NCI-H2029 treated with DMSO at 0.1 percent for 48 hours (cell line): ENCODE results near the gene ME3.

Source experiments
- DNase-seq: peaks from one replicate; lab custom pipeline; 2025; lab: John Stamatoyannopoulos, UW

The ME3 gene

DNA sequence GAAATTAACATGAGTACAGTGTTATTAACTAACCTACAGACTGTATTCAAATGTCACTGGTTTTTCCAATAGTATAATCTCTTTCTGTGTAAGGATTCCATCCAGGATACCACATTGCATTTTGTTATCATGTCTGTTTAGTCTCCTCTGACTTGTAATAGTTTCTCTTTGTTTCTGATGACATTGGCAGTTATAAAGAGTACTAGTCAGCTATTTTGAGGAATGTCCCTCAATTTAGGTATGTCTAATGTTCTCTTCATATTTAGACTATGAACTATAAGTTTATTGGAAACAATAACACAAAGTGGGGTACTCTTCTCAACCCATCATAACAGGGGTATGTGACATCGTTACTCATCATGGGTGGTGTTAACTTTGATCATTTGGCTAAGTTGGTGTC is 20.3 kb upstream of the ME3 start:
- DNase-seq: no peak

DNA sequence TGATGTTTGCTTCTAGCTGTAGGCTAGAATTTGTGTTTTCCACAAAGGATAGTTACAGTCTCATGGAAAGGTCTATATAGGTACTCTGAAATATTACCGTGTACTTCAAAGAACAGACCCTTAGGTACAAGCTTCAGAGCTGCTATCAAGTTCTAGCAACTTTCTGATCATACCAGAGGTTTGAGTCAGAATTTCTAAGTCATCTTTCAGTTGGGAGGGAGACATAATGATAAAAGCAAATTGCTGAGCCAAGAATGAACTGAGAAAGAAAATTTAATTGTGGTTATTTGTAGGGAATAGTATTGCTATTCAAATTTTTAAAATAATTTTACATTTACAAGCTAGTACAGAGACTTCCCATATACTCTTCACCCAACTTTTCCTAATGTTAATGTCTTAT is 19.9 kb upstream of the ME3 start:
- no peak for DNase-seq

DNA sequence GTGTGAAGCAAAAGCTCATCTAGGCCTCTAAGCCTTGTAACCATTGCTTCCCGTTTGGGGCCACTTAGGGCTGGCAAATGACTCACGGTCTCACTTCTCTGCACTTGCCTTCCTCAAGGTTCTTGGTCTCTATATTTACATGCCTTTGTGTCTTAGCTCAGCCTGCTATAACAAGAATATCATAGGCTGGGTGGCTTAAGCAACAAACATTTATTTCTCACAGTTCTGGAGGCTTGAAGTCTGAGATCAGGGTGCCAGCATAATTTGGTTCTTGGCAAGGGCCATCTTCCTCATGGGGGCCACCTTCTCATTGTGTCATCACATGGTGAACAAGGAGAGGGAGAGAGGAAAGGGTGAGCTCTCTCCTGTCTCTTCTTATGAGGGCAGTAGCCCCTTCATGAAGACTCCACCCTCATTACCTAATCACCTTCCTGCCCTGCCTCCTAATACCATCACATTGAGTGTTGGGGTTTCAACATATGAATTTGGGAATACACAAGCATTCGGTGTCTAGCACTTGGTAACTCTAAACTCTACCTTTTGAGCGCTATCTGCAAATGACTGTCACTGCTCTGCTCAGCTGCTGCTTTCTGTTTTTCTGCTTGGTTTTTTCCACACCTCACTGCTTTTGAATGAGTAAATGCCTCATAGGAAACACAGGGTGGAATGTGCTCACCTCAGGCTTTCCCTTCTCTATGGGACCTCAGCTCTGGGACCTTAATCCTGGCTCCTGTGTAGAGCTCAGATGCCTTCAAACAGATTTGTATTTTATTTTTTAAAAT is 16.2 kb upstream of the ME3 start:
- no peak for DNase-seq

DNA sequence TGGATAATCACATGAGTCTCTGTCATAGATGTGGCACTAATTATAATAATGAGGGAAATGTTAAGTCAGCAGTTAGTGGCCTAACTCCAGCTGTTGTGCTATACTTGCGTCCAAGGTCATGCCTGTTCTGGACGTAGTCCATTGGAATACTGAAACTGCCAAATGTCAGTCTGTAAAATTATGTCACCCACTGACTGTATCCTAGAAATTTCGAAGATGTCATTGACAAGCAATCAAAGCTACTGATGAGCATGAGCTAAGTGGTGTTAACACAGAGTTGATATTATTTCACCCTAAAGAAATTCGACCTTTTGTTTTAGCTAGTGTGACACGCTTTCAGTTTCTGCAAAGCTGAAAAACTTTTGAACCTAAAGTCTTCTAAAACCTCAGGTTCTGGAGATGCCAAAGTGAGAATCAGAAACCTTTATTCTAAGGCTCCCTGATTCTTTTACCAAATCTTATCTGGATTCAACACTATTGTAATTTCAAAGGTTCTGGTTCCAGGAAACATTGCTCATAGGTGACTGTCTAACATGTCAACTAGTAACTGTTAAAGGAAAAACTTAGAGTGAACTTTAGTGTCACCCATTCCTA is 14.9 kb upstream of the ME3 start:
- no peak for DNase-seq

DNA sequence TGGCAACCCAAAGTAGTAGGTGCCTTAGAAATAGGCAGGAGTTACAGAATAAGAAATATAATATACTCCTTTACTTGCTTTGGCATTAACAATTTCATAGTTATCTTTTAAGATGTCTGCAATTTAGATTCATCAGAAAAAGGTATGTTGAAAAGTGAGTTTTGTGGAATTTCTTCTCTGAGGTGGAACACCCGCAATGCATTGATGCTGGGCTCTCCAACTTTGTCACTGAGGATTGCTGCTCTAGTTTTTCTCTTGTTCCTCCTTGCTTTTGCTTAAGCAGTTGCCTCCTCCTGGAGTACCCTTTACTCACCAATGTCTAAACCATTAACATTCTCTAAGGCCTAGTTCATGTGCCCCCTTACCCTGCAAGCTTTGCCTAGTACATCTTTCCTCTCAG is 14.1 kb upstream of the ME3 start:
- no peak for DNase-seq

DNA sequence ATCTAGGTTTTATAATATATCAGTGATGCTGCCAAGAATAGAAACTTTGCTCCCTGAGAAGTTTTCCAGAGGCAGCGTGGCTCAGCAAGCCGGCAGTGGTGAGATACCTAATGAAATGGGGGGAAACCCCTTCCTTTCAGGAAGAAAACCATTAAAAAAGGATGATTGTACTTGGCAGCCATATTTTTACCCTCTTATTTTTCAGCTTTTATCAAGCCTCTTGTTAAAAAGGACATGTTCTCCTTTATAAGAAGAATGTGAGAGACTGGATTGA is 9.0 kb upstream of the ME3 start:
- DNase-seq: no peak

DNA sequence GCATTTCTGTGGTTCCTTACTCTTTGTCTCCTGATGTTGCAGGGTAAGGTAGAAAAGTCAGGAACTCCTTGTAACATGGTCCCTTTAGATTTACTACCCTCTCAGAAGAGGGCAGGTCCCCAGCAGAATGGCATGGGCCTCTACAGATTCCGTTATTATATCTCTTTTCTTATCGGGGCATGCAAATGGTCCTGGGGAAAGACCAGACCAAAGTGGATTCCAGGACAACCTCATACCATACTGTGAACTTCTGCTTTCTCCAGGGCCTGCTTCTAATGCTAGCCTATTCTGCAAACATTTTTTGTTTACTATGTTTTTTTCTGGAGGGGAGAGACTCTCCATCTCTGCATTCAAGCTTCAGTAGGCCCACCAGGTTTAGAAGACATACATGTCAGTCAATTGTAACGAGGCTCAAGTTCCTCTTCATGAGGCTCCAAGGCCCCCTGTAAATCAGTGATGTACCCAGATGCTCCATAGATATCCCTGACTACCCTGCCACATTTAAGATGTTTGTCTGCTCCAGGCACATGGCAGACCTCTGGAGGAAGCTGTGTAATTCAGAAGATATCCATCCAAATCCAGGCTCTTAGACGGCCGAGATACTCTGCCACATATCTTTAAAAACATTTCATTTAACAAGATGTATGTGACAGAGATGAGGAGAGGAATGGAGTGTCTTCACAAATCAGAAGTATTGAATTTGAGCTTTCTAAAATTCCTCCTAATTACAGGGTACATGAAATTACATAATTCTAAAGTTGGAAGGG is 8.5 kb upstream of the ME3 start:
- no peak for DNase-seq

DNA sequence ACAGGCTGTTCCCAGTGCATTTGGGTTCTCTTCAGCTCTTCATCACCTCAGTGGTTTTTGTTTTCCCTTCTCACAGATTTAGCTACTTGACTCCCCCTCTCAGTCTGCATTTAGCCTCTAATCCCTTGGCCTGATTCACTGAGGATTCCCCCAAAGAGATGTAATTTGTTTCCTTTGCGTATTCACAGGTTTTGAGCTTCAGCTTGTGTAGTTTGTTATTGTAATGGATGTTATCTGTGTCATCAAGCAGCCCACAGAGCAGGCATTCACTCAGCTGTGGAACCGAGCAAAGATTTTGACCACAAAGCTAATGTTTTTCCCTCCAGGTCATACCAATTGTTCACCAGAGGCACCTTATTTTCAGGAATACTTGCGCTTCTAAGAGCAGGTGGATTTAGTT is 6.4 kb upstream of the ME3 start:
- DNase-seq: no peak

DNA sequence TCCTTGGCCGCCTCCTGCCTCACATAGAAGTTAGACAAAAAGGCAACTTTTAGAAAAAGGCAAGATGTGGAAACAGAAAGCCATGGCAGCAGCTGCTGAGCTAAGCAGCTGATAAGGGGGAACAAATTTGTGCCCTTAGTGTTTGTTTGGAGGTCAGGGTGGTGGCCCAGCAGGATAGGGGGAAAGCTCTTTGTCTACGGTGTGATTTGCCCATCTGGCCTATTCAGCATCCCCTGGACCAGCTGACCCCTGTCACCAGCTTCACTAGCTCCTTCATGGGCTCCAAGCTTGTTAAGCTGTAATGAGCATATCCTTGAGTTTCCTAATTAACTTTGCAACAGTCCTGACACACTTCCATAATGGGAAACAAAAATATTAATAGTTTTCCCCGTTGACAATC is 5.9 kb upstream of the ME3 start:
- no peak for DNase-seq

DNA sequence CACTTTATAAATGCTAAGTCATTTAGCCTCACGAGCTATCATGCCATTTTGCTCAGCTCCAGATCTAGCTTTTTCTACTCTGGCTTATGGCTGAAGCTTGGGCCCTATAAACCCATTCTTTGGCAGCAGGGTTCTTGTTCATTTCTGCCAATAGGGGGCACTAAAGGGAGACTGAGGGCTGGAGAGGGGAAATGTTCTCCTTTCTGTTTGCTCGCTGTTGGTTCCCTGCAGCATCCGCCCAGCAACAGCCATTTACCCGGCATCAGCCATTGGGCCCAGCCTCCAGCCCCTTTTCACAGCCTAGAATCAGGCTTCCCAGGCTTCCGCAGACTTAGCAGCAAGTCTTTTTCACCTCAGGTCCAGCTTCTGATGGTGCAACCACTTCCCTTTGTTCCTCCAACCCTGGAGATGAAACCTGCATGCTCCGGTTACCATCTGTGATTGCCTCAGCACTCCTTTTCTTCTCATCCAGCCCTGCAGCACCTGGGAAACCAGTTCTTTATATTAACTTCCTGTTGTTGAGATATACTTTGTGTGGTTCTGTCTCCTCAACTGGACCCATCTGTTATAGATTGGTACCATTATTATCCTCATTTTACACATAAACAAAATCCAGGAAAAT is 4.2 kb upstream of the ME3 start:
- DNase-seq: no peak

DNA sequence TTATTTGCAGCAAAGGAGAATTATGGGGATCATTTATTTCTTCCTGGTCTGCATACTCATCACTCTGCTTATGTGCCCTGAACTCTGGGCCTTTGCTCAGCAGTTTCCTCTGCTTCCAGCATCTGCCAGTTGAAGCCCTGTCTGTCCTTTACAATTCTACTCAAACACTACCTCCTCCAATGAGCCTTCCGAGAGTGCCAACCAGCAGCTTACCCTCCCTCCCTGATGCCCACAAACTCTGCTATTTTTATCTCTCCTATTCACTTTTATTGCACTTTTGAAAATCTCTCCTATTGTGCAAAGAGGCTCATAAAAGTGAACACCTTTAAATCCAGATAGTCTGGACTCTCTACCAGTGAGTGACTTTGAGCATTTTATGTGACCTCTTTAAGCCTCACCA is 3.6 kb upstream of the ME3 start:
- no peak for DNase-seq

DNA sequence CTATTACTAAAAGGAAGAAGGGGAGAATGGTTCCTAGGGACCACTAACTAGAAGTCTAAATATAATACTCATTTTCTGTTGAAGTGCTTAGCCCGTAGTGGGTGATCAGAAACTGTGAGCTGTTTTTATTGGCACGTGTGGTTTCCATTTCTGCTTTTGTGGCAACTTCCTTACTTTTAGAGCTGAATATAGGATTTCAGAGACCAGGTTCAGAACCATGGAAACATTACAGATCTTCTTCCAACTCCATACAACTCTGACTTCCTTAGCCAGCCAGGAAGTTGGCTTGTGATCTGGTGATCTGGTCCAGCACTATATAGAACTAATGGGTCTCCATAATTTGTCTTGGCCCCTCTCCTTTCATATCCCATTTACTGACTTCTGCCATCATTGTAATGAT is 2.6 kb upstream of the ME3 start:
- DNase-seq: no peak

DNA sequence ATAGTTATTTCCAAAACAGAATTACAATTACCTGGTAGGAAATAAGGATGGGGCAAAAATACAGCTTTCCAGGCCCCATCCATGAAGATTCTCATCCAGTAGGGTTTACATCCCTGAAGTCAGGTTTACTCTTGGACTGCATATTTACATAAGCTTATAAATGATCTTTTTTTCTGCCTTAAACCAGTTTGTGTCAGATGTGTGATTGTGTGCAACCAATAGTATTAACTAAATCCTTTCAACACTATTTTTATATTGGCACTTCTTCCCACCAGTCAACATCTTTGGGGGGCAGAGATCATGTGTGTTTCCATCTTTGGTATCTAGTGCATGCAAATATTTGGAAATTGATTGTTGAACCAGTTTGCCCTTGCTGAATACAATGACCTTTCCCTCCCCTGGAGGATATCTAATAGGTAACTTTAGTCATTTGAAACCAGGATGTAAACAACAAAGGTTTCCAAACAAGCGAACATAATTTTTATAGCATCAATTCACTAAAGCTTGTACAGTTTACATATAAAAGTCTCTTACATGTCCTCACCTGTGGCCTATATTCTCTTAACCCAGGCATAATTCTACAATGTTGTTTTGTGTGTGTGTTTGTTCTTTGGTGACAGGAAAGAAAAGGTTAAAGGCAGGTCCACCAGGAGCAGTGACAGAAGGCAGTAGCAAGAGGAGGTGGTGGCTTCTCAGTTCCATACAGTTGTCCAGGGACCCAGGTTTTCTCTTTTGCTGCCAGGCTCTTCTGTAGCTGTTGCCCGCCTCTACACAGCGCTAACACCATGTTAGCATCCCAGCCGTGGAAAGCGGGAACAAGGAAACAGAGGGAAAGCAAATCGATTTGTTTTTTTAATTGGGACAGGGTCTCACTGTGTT is 1.7 kb upstream of the ME3 start:
- DNase-seq: peak; percentile 72

DNA sequence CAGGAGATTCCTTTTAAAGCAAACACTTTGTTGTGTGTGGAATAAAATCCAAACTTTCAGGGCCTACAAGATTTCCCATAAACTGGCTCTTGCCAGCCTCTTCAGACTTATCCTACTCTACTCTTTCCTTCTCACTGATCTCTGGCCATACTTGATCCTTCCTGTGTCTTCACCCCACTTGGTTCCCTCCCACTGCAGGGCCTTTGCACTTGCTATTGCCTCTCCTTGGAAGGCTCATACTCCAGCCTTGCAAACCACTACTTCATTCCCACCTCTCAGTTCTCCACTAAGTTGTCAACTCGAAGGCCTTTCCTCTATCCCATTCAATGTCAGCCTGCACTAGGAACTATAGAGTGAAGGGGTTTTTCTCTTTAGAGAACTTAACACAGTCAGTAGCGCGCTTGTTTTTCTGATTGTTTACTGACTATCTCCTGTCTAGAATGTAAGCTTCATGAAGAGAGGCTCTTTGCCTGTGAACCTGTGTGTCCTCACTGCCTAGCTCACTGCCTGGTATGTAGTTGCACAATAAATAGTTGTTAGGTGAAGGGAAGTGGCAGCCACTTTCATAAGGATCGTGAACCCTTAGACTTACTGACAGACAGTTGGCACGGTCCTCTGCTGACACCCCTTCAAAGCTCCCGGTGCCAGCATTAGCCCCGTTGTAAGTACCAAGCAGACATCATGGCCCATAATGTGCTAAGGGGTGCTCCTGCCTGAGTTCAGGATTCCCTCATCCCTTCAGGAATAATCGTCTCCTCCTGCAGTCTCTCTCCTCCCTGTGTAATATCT is 833 bp upstream of the ME3 start:
- no peak for DNase-seq

DNA sequence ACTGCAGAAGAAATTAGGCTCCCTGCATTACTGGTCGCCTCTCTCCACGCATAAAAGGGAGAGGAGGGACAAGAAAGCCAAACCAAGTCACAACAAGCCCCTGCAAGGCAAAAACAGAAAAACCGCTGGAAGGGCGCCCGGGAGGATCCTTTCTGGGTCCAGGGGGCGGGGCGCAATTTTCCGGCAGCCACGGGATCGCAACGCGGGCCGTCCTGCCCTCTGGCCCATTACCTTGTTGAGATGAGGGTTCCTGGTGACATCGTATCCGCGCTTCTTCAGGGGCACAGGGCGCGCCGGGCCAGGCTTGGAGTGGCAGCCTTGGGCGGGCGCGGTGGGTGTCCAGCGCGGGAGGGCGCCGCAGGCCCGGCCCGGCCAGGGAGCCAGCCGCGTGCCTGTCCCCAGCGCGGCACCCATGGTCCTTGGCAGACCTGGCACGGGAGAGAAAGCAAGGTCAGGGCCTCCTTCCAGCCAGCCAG is 847 bp downstream of the ME3 start:
- DNase-seq: peak; percentile 35

DNA sequence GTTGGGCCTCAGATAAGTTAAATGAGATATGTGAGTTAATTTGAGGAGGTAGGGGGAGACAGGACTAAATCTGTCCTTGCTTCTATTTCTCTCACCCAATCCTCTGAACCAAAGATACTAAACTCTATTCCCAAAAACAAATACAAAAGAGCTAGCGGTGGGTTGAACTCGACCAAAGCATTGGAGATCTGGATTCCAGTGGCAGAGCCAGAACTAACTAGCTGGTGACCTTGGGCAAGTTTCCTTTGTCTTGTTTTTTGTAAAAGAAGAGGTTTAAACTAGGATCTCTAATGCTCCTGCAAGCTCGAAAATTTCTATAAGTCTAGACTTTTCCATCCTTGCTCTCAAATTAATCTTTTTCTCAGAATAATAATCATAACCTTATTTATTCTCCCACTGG is 1.5 kb downstream of the ME3 start:
- no peak for DNase-seq

DNA sequence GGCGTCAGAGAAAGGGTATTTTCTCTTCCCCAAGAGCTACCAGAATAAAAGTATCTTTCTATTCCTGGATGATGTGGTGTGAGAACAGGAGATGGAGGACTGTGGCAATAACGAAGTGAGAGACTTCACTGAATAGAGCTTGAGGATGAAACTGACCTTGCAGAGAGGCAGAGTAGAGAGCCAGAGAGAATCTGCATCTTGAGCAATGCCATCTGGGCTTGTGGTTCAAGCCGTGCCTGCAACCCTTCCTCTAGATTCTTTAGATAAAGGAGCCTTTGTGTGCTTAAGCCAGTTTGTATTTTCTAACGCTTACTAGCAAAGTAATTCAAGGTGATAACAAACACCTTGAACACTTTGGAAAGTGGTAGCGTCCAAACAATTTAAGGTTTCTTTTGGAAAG is 2.2 kb downstream of the ME3 start:
- no peak for DNase-seq

DNA sequence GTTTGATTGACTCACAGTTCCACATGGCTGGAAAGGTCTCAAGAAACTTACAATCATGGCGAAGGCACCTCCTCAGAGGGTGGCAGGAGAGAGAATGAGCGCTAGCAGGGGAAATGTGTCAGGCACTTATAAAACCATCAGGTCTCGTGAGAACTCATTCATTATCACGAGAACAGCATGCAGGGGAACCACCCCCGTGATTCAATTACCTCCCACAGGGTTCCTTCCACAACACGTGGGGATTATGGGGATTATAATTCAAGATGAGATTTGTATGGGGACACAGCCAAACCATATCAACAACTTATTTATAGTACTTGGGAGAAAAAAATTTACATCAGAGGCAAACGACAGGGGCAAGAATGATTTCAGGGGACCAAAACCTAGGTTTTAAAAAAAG is 3.0 kb downstream of the ME3 start:
- no peak for DNase-seq

DNA sequence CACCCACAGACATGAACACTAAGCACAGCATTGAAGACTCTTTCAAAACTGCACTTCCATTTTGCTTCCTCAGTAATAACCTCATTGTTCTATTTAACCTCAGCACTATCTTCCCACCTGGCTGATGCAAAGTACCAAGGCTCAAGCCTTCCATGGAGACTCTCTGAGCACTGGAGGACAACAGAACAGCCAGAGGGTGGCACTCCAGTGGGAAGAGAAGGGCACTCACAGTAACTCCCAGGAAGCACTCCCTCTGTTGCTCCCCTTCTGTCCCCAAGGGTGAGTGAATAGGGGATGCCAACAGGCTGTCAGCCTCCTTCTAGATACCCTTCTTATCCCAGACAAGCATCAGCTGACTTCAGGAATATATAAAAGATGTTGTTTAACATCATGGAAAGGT is 3.5 kb downstream of the ME3 start:
- DNase-seq: no peak

DNA sequence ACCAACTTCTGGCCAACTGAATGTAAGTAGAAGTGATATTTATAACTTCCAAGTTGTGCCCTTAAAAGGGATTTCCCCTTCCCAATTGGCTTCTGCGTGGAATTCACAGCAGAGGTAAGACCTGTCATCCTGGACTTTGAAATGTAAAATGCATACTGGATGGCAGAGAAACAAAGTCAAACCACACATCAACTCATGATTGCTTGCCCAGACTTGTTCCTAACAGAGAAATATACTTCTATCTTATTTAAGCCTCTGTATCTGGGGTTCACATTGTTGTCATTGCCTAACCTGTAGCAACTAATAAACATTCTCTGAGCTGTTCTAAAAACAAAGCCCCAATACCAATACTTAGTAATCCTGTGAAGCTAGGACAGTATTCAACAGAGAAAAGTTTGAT is 6.2 kb downstream of the ME3 start:
- DNase-seq: no peak

DNA sequence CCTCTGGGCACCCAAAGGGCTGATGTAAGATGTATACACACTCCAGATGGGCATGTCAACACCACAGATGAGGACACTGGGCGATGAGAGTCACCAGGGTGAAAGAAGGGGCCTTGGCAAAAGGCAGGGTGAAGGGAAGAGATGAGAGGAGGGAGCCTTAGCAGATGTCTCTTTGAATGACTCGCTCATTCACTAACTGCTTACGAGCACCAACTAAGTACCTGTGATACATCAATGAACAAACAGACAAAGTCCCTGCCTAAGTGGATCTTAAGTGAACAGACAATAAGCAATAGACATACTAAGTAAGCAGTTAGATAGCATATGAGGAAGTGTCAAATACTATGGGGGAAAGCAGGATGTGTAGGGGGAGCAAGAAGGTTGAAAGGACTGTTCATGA is 7.5 kb downstream of the ME3 start:
- peak; percentile 88 for DNase-seq
